Measurements from ENCODE around the gene KCNAB1. TPM values are rescaled to one million over a fixed set of nuclear protein-coding genes. Genes with fewer than 3 reads are reported as not detected.

KCNAB1 gene
- total RNA-seq, 4 donors from 2014 or later, result 10.9 to 17.1 (median 13.3) TPM

- TF ChIP-seq CTCF (IDR thresholded peaks at IDR 0.05; ENCODE audit: low read depth), result no peak
These were observed 11.9 kb downstream of the KCNAB1 start for GRCh38 chr3:156132313-156132712.

- no peak for TF ChIP-seq CTCF (IDR thresholded peaks at IDR 0.05; ENCODE audit: low read depth)
These were observed 12.7 kb downstream of the KCNAB1 start for GRCh38 chr3:156133076-156133475.

GRCh38 chr3:156135921-156136638, 15.7 kb downstream of the KCNAB1 start:
- no peak for TF ChIP-seq CTCF (IDR thresholded peaks at IDR 0.05; ENCODE audit: low read depth)

GRCh38 chr3:156140001-156140595, 19.7 kb downstream of the KCNAB1 start:
- TF ChIP-seq CTCF (IDR thresholded peaks at IDR 0.05; ENCODE audit: low read depth), result no peak

- no peak for TF ChIP-seq CTCF (IDR thresholded peaks at IDR 0.05; ENCODE audit: low read depth)
These were observed 22.3 kb downstream of the KCNAB1 start for GRCh38 chr3:156142702-156143101.

GRCh38 chr3:156143136-156143535, 22.8 kb downstream of the KCNAB1 start:
- no peak for TF ChIP-seq CTCF (IDR thresholded peaks at IDR 0.05; ENCODE audit: low read depth)

- no peak for TF ChIP-seq CTCF (IDR thresholded peaks at IDR 0.05; ENCODE audit: low read depth)
These were observed 23.7 kb downstream of the KCNAB1 start for GRCh38 chr3:156144060-156144459.

Data from subcutaneous adipose tissue (tissue), 4 donors.